B cell (primary cell): ENCODE results near the gene ZNF286A. TPM values are rescaled to one million over a fixed set of nuclear protein-coding genes. Genes with fewer than 3 reads are reported as not detected.

Experiments
- ATAC-seq: fragments of 200-7000 bp; cut with Tn5 transposase; one replicate; pipeline ENCODE4 v1.10.0; 2021; ENCODE audit warnings: low read depth, mild to moderate bottlenecking, moderate number of reproducible peaks, moderate library complexity
- CTCF ChIA-PET: fragments of 350-600 bp; sonication (Branson Sonifier 250); formaldehyde crosslinking; loops from one replicate; lab custom pipeline; 2021; ENCODE audit warnings: antibody characterized with exemption, inconsistent platforms; lab: Charles Lee
- POLR2A ChIA-PET: fragments of 350-600 bp; sonication (Branson Sonifier 250); formaldehyde crosslinking; loops from one replicate; lab custom pipeline; 2021; ENCODE audit warnings: antibody characterized with exemption; lab: Charles Lee
- DNase-seq: peaks from one replicate; pipeline ENCODE4 v3.0.0; 2013
- H2AFZ ChIP-seq: 2 replicates; pipeline ENCODE4 v1.6.1; 2012; ENCODE audit warnings: mild to moderate bottlenecking, low read depth, low read length; ENCODE audit not compliant: insufficient read depth, poor library complexity, severe bottlenecking
- H3K27ac ChIP-seq, 2 donors: 1 replicate in 1 of 2; 2 replicates in 1 of 2; pipeline ENCODE4 v1.5.1; 2012 to 2013; ENCODE audit warnings: low read length in 2 of 2, mild to moderate bottlenecking in 2 of 2, moderate library complexity in 1 of 2
- H3K27me3 ChIP-seq, 4 experiments: fragments of 200-600 bp in 1 of 4; sonication (generic) in 1 of 4; replicated peaks in 1 of 4; 1 replicate in 2 of 4; 2 replicates in 2 of 4; pipeline versions ENCODE4 v1.6.1 to v1.7.0; 2013 to 2016; ENCODE audit warnings: low read length in 3 of 4, mild to moderate bottlenecking in 2 of 4, mixed read lengths in 1 of 4, moderate library complexity in 1 of 4; ENCODE audit not compliant: insufficient read depth in 4 of 4, control insufficient read depth in 3 of 4; ENCODE audit errors: control extremely low read depth in 1 of 4
- H3K36me3 ChIP-seq, 2 experiments: replicated peaks in 1 of 2; 1 replicate in 1 of 2; 2 replicates in 1 of 2; pipeline versions ENCODE4 v1.6.1 to v1.7.1; 2013; ENCODE audit warnings: low read length in 1 of 2; ENCODE audit not compliant: insufficient read depth in 2 of 2, control insufficient read depth in 1 of 2; ENCODE audit errors: control extremely low read depth in 1 of 2, extremely low read depth in 1 of 2
- H3K4me1 ChIP-seq, 2 donors: fragments of 200-600 bp in 1 of 2; sonication (generic) in 1 of 2; 1 replicate in 1 of 2; 2 replicates in 1 of 2; pipeline versions ENCODE4 v1.5.1 to v1.6.1; 2013 to 2017; ENCODE audit warnings: low read length in 2 of 2; ENCODE audit not compliant: control insufficient read depth in 2 of 2, insufficient read depth in 2 of 2
- H3K4me2 ChIP-seq: replicated peaks from 2 replicates; pipeline ENCODE3; 2012; ENCODE audit warnings: mild to moderate bottlenecking, low read depth, low read length; ENCODE audit not compliant: poor library complexity, severe bottlenecking
- H3K4me3 ChIP-seq, 5 experiments: fragments of 200-600 bp in 1 of 5; sonication (generic) in 1 of 5; 1 replicate in 3 of 5; 2 replicates in 2 of 5; pipeline versions ENCODE4 v1.5.1 to v1.7.0; 2011 to 2016; ENCODE audit warnings: low read length in 4 of 5, mild to moderate bottlenecking in 4 of 5, low read depth in 2 of 5, control low read depth in 1 of 5, moderate library complexity in 1 of 5; ENCODE audit not compliant: insufficient read depth in 1 of 5; ENCODE audit errors: control extremely low read depth in 1 of 5, extremely low read depth in 1 of 5
- H3K79me2 ChIP-seq: fragments of 200-600 bp; sonication (generic); one replicate; pipeline ENCODE4 v1.6.0; 2016; ENCODE audit warnings: low read length; ENCODE audit not compliant: control insufficient read depth, insufficient read depth
- H3K9ac ChIP-seq: fragments of 200-600 bp; sonication (generic); 2 replicates; pipeline ENCODE4 v1.6.1; 2017; ENCODE audit warnings: mild to moderate bottlenecking, low read length, moderate library complexity
- H3K9me3 ChIP-seq, 3 donors: one replicate each; pipeline versions ENCODE4 v1.6.1 to v1.7.1; 2013; ENCODE audit warnings: low read length in 2 of 3; ENCODE audit not compliant: control insufficient read depth in 2 of 3, insufficient read depth in 1 of 3; ENCODE audit errors: control extremely low read depth in 1 of 3
- H4K20me1 ChIP-seq: 2 replicates; pipeline ENCODE4 v1.6.0; 2012; ENCODE audit warnings: mild to moderate bottlenecking, low read length; ENCODE audit not compliant: insufficient read depth, control insufficient read depth, poor library complexity, severe bottlenecking
- H3K27ac Mint-ChIP-seq: one replicate; pipeline ENCODE4 v1.8.0; 2021; ENCODE audit warnings: mixed read lengths
- H3K27me3 Mint-ChIP-seq: one replicate; pipeline ENCODE4 v1.8.0; 2021; ENCODE audit warnings: mixed read lengths
- H3K4me1 Mint-ChIP-seq: one replicate; pipeline ENCODE4 v1.8.0; 2021; ENCODE audit warnings: mixed read lengths
- H3K4me3 Mint-ChIP-seq: one replicate; pipeline ENCODE4 v1.8.0; 2021; ENCODE audit warnings: mixed read lengths
- H3K9me3 Mint-ChIP-seq: one replicate; pipeline ENCODE4 v1.8.0; 2022; ENCODE audit warnings: mixed read lengths; ENCODE audit not compliant: insufficient read depth
- EZH2 ChIP-seq: IDR thresholded peaks from 2 replicates; pipeline ENCODE4 v1.6.1; 2012; ENCODE audit warnings: borderline replicate concordance, low read depth, mild to moderate bottlenecking, moderate library complexity, low read length; ENCODE audit not compliant: insufficient read depth, poor library complexity, severe bottlenecking
- WGBS: methylation state at CpG from one replicate; pipeline ENCODE4 v1.1.5; 2013; ENCODE audit warnings: missing lambda C conversion rate; ENCODE audit not compliant: insufficient coverage; 5-methylcytosine and 5-hydroxymethylcytosine counted together
- intact Hi-C: fragments of 100-400 bp; cut with micrococcal nuclease; formaldehyde crosslinking; loops from one replicate; pipeline ENCODE4 v1.10.0; 2022
- polyA plus RNA-seq: library from polyadenylated mRNA; depleted of rRNA; stranded (reverse); fragments of >200 nt; gene quantifications from 2 replicates; pipeline ENCODE4 v1.2.3, GENCODE V29; 2012
- total RNA-seq, 2 donors: library from RNA; stranded (reverse); fragments of 120-200 nt in 1 of 2; gene quantifications; 1 replicate in 1 of 2; 2 replicates in 1 of 2; pipeline versions ENCODE4 v1.2.3 to v1.2.4, GENCODE V29; 2013 to 2022
- TF ChIP-seq, protein P1 (sequence below): fragments of 200-600 bp; IDR thresholded peaks from one replicate; pipeline ENCODE4 v1.8.0; 2022; ENCODE audit warnings: antibody characterized with exemption, mild to moderate bottlenecking

Gene ZNF286A
- total and polyA plus RNA-seq, 2 donors (not counting 1 experiment from before 2014, with no cell fraction given): 7.0 to 30.4 TPM

DNA sequence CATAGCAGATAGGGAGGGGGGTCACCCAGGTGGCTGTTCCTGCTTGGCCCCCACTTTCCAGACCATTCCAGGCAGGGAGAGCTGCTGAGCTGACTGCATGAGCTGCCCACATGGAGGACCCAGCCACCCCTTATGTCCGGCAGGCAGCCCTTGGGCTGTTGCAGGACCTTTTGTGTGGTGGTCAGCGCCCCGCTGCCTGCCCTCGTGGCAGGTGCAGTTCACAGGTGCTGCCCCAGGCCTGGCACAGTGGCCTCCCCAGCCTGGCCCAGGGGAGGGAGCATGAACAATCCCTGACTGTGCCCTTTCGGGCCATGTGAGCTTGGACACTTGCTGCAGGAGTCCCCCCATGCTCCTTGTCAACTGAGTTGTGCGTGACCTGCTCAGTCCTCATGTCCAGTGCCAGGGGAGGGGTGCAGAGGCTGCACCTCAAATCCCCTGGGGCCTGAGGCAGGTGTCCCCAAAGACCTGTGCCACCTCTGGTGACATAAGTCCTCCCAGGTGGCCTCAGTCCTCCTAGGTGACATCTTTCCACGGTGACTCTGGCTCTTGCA, 41.1 kb downstream of the ZNF286A start:
- WGBS: 95% methylated on average over 7 of the region's 7 CpGs

DNA sequence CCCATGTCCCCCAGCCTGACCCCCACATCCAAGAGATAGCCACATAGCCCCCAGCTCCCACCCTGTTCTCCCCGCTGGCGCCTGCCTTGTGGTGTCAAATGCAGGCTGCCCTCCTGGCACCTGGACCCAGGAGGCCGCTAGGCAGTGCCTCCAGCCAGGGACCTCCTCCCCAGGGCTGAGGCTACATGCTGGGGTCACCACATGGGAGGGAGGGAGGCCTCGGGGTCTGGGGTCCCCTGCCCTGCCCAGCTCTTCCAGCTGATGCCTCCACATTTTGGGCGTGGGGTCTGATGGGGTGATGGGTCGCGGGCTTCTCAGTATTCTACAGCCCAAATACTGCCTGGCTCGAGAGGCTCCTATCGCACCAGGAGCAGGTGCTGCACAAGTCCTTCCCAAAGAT, 42.1 kb downstream of the ZNF286A start:
- no peak overlapping the region for H3K4me2 ChIP-seq
- ChIA-PET CTCF (no interaction called here), POLR2A (no interaction called here)
- H3K9ac ChIP-seq: no peak overlapping the region
- TF ChIP-seq, protein P1, sequence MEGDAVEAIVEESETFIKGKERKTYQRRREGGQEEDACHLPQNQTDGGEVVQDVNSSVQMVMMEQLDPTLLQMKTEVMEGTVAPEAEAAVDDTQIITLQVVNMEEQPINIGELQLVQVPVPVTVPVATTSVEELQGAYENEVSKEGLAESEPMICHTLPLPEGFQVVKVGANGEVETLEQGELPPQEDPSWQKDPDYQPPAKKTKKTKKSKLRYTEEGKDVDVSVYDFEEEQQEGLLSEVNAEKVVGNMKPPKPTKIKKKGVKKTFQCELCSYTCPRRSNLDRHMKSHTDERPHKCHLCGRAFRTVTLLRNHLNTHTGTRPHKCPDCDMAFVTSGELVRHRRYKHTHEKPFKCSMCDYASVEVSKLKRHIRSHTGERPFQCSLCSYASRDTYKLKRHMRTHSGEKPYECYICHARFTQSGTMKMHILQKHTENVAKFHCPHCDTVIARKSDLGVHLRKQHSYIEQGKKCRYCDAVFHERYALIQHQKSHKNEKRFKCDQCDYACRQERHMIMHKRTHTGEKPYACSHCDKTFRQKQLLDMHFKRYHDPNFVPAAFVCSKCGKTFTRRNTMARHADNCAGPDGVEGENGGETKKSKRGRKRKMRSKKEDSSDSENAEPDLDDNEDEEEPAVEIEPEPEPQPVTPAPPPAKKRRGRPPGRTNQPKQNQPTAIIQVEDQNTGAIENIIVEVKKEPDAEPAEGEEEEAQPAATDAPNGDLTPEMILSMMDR: no peak
- TF ChIP-seq EZH2: no peak
- Mint-ChIP-seq H3K9me3 (no peaks in the 10 kb centered on the region), H3K27ac (no peak overlapping the region), H3K4me1 (no peaks in the 10 kb centered on the region), H3K4me3 (no peak overlapping the region), H3K27me3 (peaks cover 4% of the 10 kb centered on the region)
- peaks cover 0 to 2% (median 0%) of the 10 kb centered on the region in 3 donors for H3K9me3 ChIP-seq
- no peaks in the 10 kb centered on the region for H3K79me2 ChIP-seq
- no peak overlapping the region for H3K27ac ChIP-seq
- 95% methylated on average over 9 of the region's 9 CpGs for WGBS
- ATAC-seq: no peak
- H3K27me3 ChIP-seq: no peaks in the 10 kb centered on the region
- H4K20me1 ChIP-seq: no peaks in the 10 kb centered on the region
- H3K4me3 ChIP-seq: no peak overlapping the region
- H3K36me3 ChIP-seq: no peaks in the 10 kb centered on the region
- DNase-seq: no peak
- intact Hi-C loops: no loop called here
- no peak overlapping the region for H2AFZ ChIP-seq
- no peaks in the 10 kb centered on the region for H3K4me1 ChIP-seq

More for the DNA sequence above, 41.1 kb downstream of the ZNF286A start:
- H3K79me2 ChIP-seq: no peaks in the 10 kb centered on the region
- H3K27me3 Mint-ChIP-seq: peaks cover 4% of the 10 kb centered on the region
- H3K4me3 Mint-ChIP-seq: no peak overlapping the region
- H3K9me3 Mint-ChIP-seq: no peaks in the 10 kb centered on the region
- no peaks in the 10 kb centered on the region for H4K20me1 ChIP-seq
- H3K27ac Mint-ChIP-seq: no peak overlapping the region
- no peak overlapping the region for H3K27ac ChIP-seq
- H3K4me1 ChIP-seq: no peaks in the 10 kb centered on the region
- intact Hi-C loops: no loop called here
- no peaks in the 10 kb centered on the region for H3K27me3 ChIP-seq
- no peaks in the 10 kb centered on the region for H3K36me3 ChIP-seq
- H2AFZ ChIP-seq: no peak overlapping the region
- peaks cover 0 to 2% (median 0%) of the 10 kb centered on the region in 3 donors for H3K9me3 ChIP-seq
- CTCF ChIA-PET: no interaction called here
- no peak overlapping the region for H3K4me3 ChIP-seq
- DNase-seq (no peak), ATAC-seq (no peak)
- no peak overlapping the region for H3K4me2 ChIP-seq
- no peaks in the 10 kb centered on the region for H3K4me1 Mint-ChIP-seq
- no peak overlapping the region for H3K9ac ChIP-seq
- TF ChIP-seq, protein P1: no peak
- no peak for TF ChIP-seq EZH2
- POLR2A ChIA-PET: no interaction called here
